GM18505 (cell line): ENCODE results near the gene WNK2.
"Not testable (repeated sequence)": the region's sequence is repeated elsewhere in the genome, so short reads cannot be mapped to it uniquely, and the experiment has no call there.

Experiments used
- ATAC-seq: cut with Tn5 transposase; IDR thresholded peaks from one replicate; pipeline ENCODE4 v1.9.1; 2021; ENCODE audit not compliant: unreplicated experiment
- POLR2A ChIP-seq: IDR thresholded peaks from 4 replicates; pipeline ENCODE4 v1.6.1; 2011; ENCODE audit warnings: borderline replicate concordance; ENCODE audit not compliant: insufficient read depth, insufficient read length; ENCODE audit errors: extremely low read depth

WNK2 gene

DNA sequence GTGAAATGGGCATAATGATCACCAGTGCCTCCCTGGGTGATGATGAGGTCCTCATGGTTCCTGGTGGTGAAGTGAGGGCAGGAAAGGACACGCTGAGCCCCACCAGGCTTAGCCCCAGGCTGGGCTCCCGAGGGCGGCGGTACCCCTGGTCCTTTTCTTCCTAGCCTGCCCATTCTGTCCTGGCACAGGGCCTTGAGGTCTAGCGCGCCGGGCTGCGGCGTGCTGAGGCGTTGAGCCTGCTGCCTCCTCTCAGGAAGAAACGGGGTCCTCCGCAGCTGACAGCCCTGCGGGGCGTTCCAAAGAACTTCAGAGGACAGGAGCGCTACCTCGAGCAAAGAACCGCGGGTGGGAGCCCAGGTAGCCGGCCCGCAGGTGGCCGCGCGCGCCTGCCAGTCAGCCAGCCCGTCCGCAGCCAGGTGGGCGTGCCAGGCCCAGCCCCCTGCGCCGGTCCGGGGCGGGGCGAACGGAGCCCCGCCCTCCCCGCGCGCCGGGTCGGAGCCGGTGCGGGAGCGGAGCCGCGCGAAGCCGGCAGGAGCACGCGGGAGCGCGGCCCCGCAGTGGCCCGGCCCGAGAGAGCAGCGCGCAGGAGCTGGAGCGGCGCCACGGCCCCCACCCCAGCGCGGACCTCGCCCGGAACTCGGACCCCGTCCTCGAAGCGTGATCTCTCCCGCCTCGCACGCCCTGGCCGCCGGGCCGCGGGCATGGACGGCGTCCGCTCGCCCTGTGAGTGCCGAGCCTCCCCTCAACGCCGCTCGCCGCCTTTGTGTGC is at the start of gene WNK2:
Gene WNK2, plus strand, starts transcription at position 477 of the 769 bp plus-strand sequence. CDS start 791 bp downstream, outside the sequence.
- no peak for ATAC-seq
- no peak for TF ChIP-seq POLR2A

- no peak for ATAC-seq
- no peak for TF ChIP-seq POLR2A
These were observed 49.0 kb upstream of the WNK2 start for GRCh38 chr9:93134740-93135444.

- TF ChIP-seq POLR2A = no peak
These were observed 47.9 kb upstream of the WNK2 start for GRCh38 chr9:93136011-93136440.

DNA sequence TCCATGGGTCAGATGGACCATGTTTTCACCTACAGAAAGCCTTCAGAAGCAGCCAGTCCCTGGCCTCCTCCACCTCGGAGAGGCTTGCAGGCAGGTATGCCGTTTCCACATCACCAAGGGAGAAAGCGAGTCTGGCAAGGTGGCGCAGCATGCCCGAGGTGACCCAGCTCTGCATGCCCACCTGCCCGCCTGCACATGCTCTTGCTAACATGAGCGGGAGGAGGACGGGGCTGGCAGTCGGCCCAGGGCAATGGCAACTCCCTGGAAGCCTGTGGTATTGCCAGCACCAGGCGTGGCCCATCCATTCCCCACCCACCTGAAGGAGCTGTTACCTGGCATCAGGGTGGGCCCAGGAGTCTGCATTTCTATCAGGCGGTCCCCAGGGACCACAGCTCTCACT is 46.6 kb upstream of the WNK2 start:
- TF ChIP-seq POLR2A = no peak

More at GRCh38 chr9:93136011-93136440, 47.9 kb upstream of the WNK2 start:
- no peak for ATAC-seq

DNA sequence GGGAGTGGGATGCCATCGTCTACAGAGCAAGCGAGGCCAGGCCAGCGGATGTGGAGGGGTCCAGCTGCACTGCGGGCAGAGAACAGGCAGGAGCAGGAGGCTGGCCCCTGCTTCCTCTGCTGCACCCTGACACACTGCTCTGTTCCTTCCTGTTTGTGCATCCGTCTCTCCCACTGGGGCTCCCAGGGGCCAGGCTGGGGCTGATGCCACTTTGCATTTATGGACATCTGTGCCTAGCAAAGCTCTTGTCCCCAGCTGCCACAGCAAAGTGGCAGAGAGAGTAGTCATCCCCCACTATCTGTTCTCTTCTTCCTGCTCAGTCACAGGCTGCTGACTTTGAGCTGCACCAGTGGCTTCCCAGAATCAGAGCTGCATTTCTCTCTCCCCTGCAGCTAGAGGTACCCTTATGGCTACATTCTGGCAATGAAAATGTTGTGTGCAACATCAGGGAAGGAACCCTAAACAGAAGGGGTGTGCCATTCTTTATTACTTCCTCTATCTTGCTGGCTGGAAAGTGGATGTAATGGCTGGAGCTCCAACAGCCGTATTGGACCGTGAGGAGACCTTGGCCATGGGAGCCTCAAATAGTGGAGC is 45.7 kb upstream of the WNK2 start:
- no peak for ATAC-seq
- no peak for TF ChIP-seq POLR2A

More for the DNA sequence above, 46.6 kb upstream of the WNK2 start:
- ATAC-seq = no peak

DNA sequence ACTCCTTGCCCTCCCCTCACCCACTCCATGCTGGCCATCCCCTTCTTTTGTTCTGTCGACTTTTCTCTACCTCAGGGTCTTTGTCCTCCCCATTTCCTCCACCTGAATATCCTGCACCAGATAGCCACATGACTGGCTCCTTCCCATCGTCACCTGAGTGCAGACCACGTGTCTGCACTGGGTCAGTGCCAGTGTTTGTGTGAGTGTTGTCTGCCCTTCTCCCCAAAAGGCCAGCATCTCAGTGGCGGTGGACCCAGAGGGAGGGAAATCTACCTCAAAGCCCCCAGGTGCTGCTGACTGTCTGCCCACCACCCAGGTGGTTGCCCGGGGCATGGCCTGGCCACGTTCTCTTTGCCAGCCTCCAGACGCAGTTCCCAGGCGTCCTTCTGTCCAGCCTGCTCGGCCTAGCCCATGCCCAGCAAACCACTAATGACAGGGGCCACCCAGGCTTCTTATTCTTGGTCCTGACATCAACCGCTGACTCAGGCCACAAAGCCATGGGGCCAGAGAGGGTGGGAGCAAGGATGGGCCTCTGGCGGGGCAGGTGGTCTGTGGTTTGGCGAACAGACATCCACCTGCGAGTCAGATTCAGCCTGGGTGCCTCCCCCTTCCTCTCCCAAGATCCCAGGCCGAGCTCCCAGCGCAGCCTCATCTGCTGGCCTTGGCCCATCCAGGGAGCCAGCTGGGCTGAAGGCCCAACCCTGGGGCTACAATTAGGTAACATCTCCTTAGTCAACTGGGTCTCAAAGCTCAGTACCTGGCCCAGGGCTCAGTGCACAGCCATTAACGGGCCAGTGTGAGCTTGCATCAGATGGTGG is 44.4 kb upstream of the WNK2 start:
- ATAC-seq = no peak
- TF ChIP-seq POLR2A = no peak

- TF ChIP-seq POLR2A = no peak
- no peak for ATAC-seq
These were observed 42.0 kb upstream of the WNK2 start for GRCh38 chr9:93141771-93142483.

DNA sequence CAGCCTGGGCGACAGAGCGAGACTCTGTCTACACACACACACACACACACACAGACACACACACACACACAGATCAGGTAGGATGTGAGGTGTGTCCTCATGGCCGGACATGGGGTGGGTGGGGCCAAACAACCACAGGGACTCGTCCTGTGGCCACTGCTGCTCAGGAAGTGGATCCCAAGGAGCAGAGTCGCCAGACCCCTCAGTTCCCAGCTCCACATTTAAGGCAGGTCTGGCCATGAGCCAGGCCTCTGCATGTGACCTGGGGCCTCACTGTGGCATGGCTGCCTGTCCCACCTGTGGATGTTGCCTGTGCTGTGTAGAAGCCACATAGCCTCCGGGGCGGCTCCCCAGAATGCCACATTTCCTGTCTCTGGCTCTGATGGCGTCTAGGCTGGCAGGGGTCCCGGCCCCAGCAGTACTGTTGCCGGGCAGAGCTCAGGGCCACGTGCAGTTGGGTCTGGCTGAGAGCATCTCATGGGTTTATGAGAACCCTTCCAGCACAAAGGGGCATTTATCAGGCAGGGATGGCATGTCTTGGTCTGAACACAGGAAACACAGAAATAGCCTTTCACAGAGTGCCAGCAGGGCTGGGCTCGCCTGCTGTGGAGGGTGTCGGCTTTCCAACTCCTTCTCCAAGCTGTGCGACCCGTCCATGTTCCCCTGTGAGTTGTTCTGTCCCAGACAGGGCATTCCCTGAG is 40.0 kb upstream of the WNK2 start:
- TF ChIP-seq POLR2A = no peak

GRCh38 chr9:93146696-93147095 is 37.2 kb upstream of the WNK2 start:
- not testable (repeated sequence) for ATAC-seq

More for the DNA sequence above, 40.0 kb upstream of the WNK2 start:
- ATAC-seq = no peak

DNA sequence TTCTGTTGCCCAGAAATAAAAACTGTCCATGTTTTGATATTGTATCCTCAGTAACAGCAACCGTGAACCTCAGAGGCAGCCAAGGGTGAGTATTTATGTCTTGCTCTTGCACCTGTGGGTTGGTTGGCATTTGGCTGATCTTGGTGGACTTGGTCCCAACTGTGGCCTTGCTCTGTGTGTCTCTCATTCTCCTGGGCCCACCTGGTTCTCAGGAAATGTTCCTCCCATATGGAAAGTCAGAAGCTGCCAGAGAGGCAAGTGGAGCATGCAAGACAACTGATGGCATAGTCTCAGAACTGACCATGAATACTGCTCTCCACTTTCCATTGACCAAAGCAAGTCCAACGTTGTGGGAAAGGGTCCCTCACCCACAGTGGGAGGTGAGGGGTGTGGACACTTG is 36.3 kb upstream of the WNK2 start:
- TF ChIP-seq POLR2A = no peak
- no peak for ATAC-seq

- no peak for TF ChIP-seq POLR2A
These were observed 35.2 kb upstream of the WNK2 start for GRCh38 chr9:93148721-93149120.

GRCh38 chr9:93149361-93149760 is 34.6 kb upstream of the WNK2 start:
- TF ChIP-seq POLR2A = no peak
- ATAC-seq = no peak

More at GRCh38 chr9:93148721-93149120, 35.2 kb upstream of the WNK2 start:
- no peak for ATAC-seq

- no peak for ATAC-seq
- no peak for TF ChIP-seq POLR2A
These were observed 32.7 kb upstream of the WNK2 start for GRCh38 chr9:93151097-93151784.
